ENCODE results near the gene AP2A1. TPM values are rescaled to one million over a fixed set of nuclear protein-coding genes. Genes with fewer than 3 reads are reported as not detected.
A peak's percentile ranks its signal among the peaks of the same experiment; 100 is the strongest.
"Not testable (repeated sequence)": the region's sequence is repeated elsewhere in the genome, so short reads cannot be mapped to it uniquely, and the experiment has no call there.

Gene AP2A1
- total RNA-seq, 1 experiment from 2014 or later, result 152 TPM

- DNase-seq (ENCODE audit: low spot score), result no peak
- in situ Hi-C loops (cut with HindIII; ENCODE audit: low sequenced_read_pairs), result no loop called here
Measured at GRCh38 chr19:49807904-49808675, 41.3 kb downstream of the AP2A1 start.

GRCh38 chr19:49808711-49809159, 41.9 kb downstream of the AP2A1 start:
- peak; percentile 84 for DNase-seq (ENCODE audit: low spot score)
- in situ Hi-C loops (cut with HindIII; ENCODE audit: low sequenced_read_pairs), result no loop called here

- DNase-seq (ENCODE audit: low spot score), result peak; percentile 75
- in situ Hi-C loops (cut with HindIII; ENCODE audit: low sequenced_read_pairs), result no loop called here
Measured at GRCh38 chr19:49809160-49809940, 42.5 kb downstream of the AP2A1 start.

- in situ Hi-C loops (cut with HindIII; ENCODE audit: low sequenced_read_pairs), result no loop called here
- no peak for DNase-seq (ENCODE audit: low spot score)
Measured at GRCh38 chr19:49809941-49810389, 43.2 kb downstream of the AP2A1 start.

- peak; percentile 6 for DNase-seq (ENCODE audit: low spot score)
- in situ Hi-C loops (cut with HindIII; ENCODE audit: low sequenced_read_pairs), result no loop called here
Measured at GRCh38 chr19:49811328-49811727, 44.5 kb downstream of the AP2A1 start.

GRCh38 chr19:49812452-49812996, 45.7 kb downstream of the AP2A1 start:
- in situ Hi-C loops (cut with HindIII; ENCODE audit: low sequenced_read_pairs), result no loop called here
- DNase-seq (ENCODE audit: low spot score), result no peak

- DNase-seq (ENCODE audit: low spot score), result peak; percentile 99
- in situ Hi-C loops (cut with HindIII; ENCODE audit: low sequenced_read_pairs), result no loop called here
Measured at GRCh38 chr19:49812997-49813861, 46.4 kb downstream of the AP2A1 start, which contains the start of gene FUZ. TSS of gene FUZ (minus strand) at chr19:49813292. CDS start at chr19:49813106, 186 bp downstream.

GRCh38 chr19:49814010-49814409, 47.2 kb downstream of the AP2A1 start:
- in situ Hi-C loops (cut with HindIII; ENCODE audit: low sequenced_read_pairs), result no loop called here
- no peak for DNase-seq (ENCODE audit: low spot score)

- in situ Hi-C loops (cut with HindIII; ENCODE audit: low sequenced_read_pairs), result no loop called here
Measured at GRCh38 chr19:49816590-49816989, 49.8 kb downstream of the AP2A1 start.

GRCh38 chr19:49817964-49818648, 51.3 kb downstream of the AP2A1 start, which contains the start of gene MED25:
TSS of gene MED25 (plus strand) at chr19:49818289. CDS start at chr19:49818342, 53 bp downstream.
- in situ Hi-C loops (cut with HindIII; ENCODE audit: low sequenced_read_pairs), result no loop called here

More at GRCh38 chr19:49816590-49816989, 49.8 kb downstream of the AP2A1 start:
- DNase-seq (ENCODE audit: low spot score), result no peak

GRCh38 chr19:49818649-49819370, 52.0 kb downstream of the AP2A1 start:
- no peak for DNase-seq (ENCODE audit: low spot score)
- in situ Hi-C loops (cut with HindIII; ENCODE audit: low sequenced_read_pairs), result no loop called here

More at GRCh38 chr19:49817964-49818648, 51.3 kb downstream of the AP2A1 start, which contains the start of gene MED25:
- peak; percentile 89 for DNase-seq (ENCODE audit: low spot score)

GRCh38 chr19:49819452-49820115, 52.8 kb downstream of the AP2A1 start:
- in situ Hi-C loops (cut with HindIII; ENCODE audit: low sequenced_read_pairs); DNase-seq (ENCODE audit: low spot score): not testable (repeated sequence)

GRCh38 chr19:49820125-49820524, 53.3 kb downstream of the AP2A1 start:
- DNase-seq (ENCODE audit: low spot score), result no peak
- in situ Hi-C loops (cut with HindIII; ENCODE audit: low sequenced_read_pairs), result no loop called here

GRCh38 chr19:49823472-49823871, 56.7 kb downstream of the AP2A1 start:
- in situ Hi-C loops (cut with HindIII; ENCODE audit: low sequenced_read_pairs), result no loop called here
- DNase-seq (ENCODE audit: low spot score), result no peak

- in situ Hi-C loops (cut with HindIII; ENCODE audit: low sequenced_read_pairs), result no loop called here
- no peak for DNase-seq (ENCODE audit: low spot score)
Measured at GRCh38 chr19:49824662-49825061, 57.9 kb downstream of the AP2A1 start.

GRCh38 chr19:49827034-49827433, 60.2 kb downstream of the AP2A1 start:
- in situ Hi-C loops (cut with HindIII; ENCODE audit: low sequenced_read_pairs), result no loop called here
- DNase-seq (ENCODE audit: low spot score), result no peak

- in situ Hi-C loops (cut with HindIII; ENCODE audit: low sequenced_read_pairs), result no loop called here
- DNase-seq (ENCODE audit: low spot score), result no peak
Measured at GRCh38 chr19:49829200-49829599, 62.4 kb downstream of the AP2A1 start.

Measured in G401 (cell line).